Thyroid gland (tissue), 4 donors: Measurements from ENCODE around the gene WNK3. TPM values are rescaled to one million over a fixed set of nuclear protein-coding genes. Genes with fewer than 3 reads are reported as not detected.

Experiments used
- DNase-seq, 2 donors: peaks; one replicate each; pipeline ENCODE4 v3.0.0-alpha.2; 2019
- H3K27ac ChIP-seq, 3 donors: fragments of 200-600 bp; sonication (generic); 1 replicate in 2 of 3; 2 replicates in 1 of 3; pipeline ENCODE4 v1.5.1; 2016 to 2019; ENCODE audit warnings: mild to moderate bottlenecking in 1 of 3, moderate library complexity in 1 of 3
- H3K27me3 ChIP-seq: fragments of 200-600 bp; sonication (generic); one replicate; pipeline ENCODE4 v1.5.1; 2019
- H3K36me3 ChIP-seq, 2 donors: fragments of 200-600 bp; sonication (generic); one replicate each; pipeline ENCODE4 v1.5.1; 2016 to 2019
- H3K4me1 ChIP-seq, 2 donors: fragments of 200-600 bp; sonication (generic); one replicate each; pipeline ENCODE4 v1.5.1; 2017 to 2019
- H3K4me3 ChIP-seq, 3 donors: fragments of 200-600 bp; sonication (generic); replicated peaks in 1 of 3; 1 replicate in 2 of 3; 2 replicates in 1 of 3; pipeline ENCODE4 v1.5.1; 2016; ENCODE audit warnings: mild to moderate bottlenecking in 1 of 3
- H3K9me3 ChIP-seq: fragments of 200-600 bp; sonication (generic); one replicate; pipeline ENCODE4 v1.5.1; 2017
- CTCF ChIP-seq, 6 experiments: fragments of 200-600 bp in 3 of 6; fragments of 450-650 bp in 3 of 6; sonication (generic) in 3 of 6; IDR thresholded peaks; one replicate each; pipeline ENCODE4 v1.5.1; 2016 to 2019; ENCODE audit warnings: antibody characterized with exemption in 6 of 6, mild to moderate bottlenecking in 2 of 6, inconsistent platforms in 1 of 6, moderate library complexity in 1 of 6
- POLR2A ChIP-seq, 2 donors: fragments of 450-650 bp; IDR thresholded peaks; one replicate each; pipeline ENCODE4 v1.6.1; 2017; ENCODE audit warnings: antibody characterized with exemption in 2 of 2, mild to moderate bottlenecking in 2 of 2, moderate library complexity in 1 of 2
- WGBS, 2 donors: methylation state at CpG; one replicate each; pipeline ENCODE4 v1.1.5; 2017; 5-methylcytosine and 5-hydroxymethylcytosine counted together
- intact Hi-C: fragments of 100-400 bp; cut with DNase I; formaldehyde crosslinking; loops from one replicate; pipeline ENCODE4 v1.15.1; 2023
- total RNA-seq, 4 donors: library from RNA; depleted of rRNA; stranded (reverse); fragments of >200 nt; gene quantifications; one replicate each; pipeline ENCODE4 v1.2.3, GENCODE V29; 2016

Gene WNK3
- total RNA-seq, 4 donors from 2014 or later = 2.3 to 7.0 (median 4.6) TPM

GRCh38 chrX:54271664-54272063 lies 86.2 kb downstream of the WNK3 start:
- no peak for DNase-seq
- intact Hi-C loops = no loop called here
- no peaks in the 10 kb centered on the region for H3K4me1 ChIP-seq
- H3K27me3 ChIP-seq = no peaks in the 10 kb centered on the region
- H3K36me3 ChIP-seq = no peaks in the 10 kb centered on the region
- no peak overlapping the region for H3K4me3 ChIP-seq
- H3K27ac ChIP-seq = no peak overlapping the region
- WGBS, 2 donors = 96 to 99% methylated on average over 2 of the region's 2 CpGs
- no peak for TF ChIP-seq POLR2A (IDR thresholded peaks at IDR 0.05)
- TF ChIP-seq CTCF (IDR thresholded peaks at IDR 0.05) = no peak
- no peaks in the 10 kb centered on the region for H3K9me3 ChIP-seq

- Histone ChIP-seq H3K36me3 (no peaks in the 10 kb centered on the region), H3K27ac (no peak overlapping the region), H3K9me3 (no peaks in the 10 kb centered on the region), H3K4me3 (no peak overlapping the region), H3K4me1 (no peaks in the 10 kb centered on the region), H3K27me3 (no peaks in the 10 kb centered on the region)
- no peak for DNase-seq
- intact Hi-C loops = no loop called here
- WGBS, 2 donors = 82 to 83% methylated on average over 1 of the region's 1 CpG
- TF ChIP-seq POLR2A (IDR thresholded peaks at IDR 0.05) (no peak), CTCF (IDR thresholded peaks at IDR 0.05) (peak in 3 of 6 experiments; percentile 25 to 28 (median 27))
Observed at GRCh38 chrX:54248309-54248708, 109.5 kb downstream of the WNK3 start.

GRCh38 chrX:54246866-54247265 lies 111.0 kb downstream of the WNK3 start:
- TF ChIP-seq CTCF (IDR thresholded peaks at IDR 0.05) (no peak), POLR2A (IDR thresholded peaks at IDR 0.05) (no peak)
- H3K27me3 ChIP-seq = no peaks in the 10 kb centered on the region
- H3K4me1 ChIP-seq = no peaks in the 10 kb centered on the region
- DNase-seq = no peak
- H3K36me3 ChIP-seq = no peaks in the 10 kb centered on the region
- H3K4me3 ChIP-seq = no peak overlapping the region
- intact Hi-C loops = no loop called here
- no peaks in the 10 kb centered on the region for H3K9me3 ChIP-seq
- no peak overlapping the region for H3K27ac ChIP-seq

- DNase-seq = no peak
- H3K4me1 ChIP-seq = no peaks in the 10 kb centered on the region
- no peak overlapping the region for H3K4me3 ChIP-seq
- no peaks in the 10 kb centered on the region for H3K9me3 ChIP-seq
- intact Hi-C loops = no loop called here
- no peaks in the 10 kb centered on the region for H3K27me3 ChIP-seq
- TF ChIP-seq POLR2A (IDR thresholded peaks at IDR 0.05) (no peak), CTCF (IDR thresholded peaks at IDR 0.05) (no peak)
- no peak overlapping the region for H3K27ac ChIP-seq
- H3K36me3 ChIP-seq = no peaks in the 10 kb centered on the region
- 95 to 100% methylated on average over 4 of the region's 4 CpGs for WGBS, 2 donors
Observed at GRCh38 chrX:54238588-54238987, 119.3 kb downstream of the WNK3 start.

GRCh38 chrX:54237014-54237413 lies 120.8 kb downstream of the WNK3 start:
- Histone ChIP-seq H3K36me3 (no peaks in the 10 kb centered on the region), H3K4me3 (no peak overlapping the region), H3K27ac (no peak overlapping the region), H3K27me3 (no peaks in the 10 kb centered on the region), H3K4me1 (no peaks in the 10 kb centered on the region), H3K9me3 (no peaks in the 10 kb centered on the region)
- TF ChIP-seq POLR2A (IDR thresholded peaks at IDR 0.05) = no peak
- WGBS, 2 donors = 90 to 93% methylated on average over 4 of the region's 4 CpGs
- intact Hi-C loops = no loop called here
- no peak for DNase-seq
